Measurements from ENCODE around the gene RAB24.

DNA sequence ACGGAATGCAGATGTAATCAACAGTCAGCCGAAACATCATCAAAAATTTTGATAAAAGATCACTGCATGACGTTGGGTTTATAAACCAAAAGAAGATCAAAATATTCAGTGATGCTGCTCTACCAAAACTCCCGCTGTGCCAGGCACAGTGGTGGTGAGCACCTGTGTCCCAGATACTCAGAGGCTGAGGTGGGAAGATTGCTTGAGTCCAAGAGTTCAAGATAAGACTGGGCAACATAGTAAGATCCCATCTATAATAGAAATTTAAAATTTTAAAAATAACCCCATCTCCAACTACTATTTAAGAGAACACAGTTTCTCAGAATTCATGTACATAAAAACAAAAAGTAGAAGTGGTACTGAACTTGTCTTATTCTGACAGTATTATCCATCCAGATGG is 44.2 kb upstream of the RAB24 start:
- TF ChIP-seq POLR2AphosphoS5 (IDR thresholded peaks at IDR 0.05; ENCODE audit: low read depth, low read length) (no peak), TAF1 (IDR thresholded peaks at IDR 0.05; ENCODE audit: borderline replicate concordance, insufficient read depth, low read length) (no peak), FOXP2 (optimal IDR thresholded peaks at IDR 0.05; ENCODE audit: borderline replicate concordance, extremely low read depth, extremely low read length, insufficient read depth) (no peak)
- TF ChIP-seq, protein P1, sequence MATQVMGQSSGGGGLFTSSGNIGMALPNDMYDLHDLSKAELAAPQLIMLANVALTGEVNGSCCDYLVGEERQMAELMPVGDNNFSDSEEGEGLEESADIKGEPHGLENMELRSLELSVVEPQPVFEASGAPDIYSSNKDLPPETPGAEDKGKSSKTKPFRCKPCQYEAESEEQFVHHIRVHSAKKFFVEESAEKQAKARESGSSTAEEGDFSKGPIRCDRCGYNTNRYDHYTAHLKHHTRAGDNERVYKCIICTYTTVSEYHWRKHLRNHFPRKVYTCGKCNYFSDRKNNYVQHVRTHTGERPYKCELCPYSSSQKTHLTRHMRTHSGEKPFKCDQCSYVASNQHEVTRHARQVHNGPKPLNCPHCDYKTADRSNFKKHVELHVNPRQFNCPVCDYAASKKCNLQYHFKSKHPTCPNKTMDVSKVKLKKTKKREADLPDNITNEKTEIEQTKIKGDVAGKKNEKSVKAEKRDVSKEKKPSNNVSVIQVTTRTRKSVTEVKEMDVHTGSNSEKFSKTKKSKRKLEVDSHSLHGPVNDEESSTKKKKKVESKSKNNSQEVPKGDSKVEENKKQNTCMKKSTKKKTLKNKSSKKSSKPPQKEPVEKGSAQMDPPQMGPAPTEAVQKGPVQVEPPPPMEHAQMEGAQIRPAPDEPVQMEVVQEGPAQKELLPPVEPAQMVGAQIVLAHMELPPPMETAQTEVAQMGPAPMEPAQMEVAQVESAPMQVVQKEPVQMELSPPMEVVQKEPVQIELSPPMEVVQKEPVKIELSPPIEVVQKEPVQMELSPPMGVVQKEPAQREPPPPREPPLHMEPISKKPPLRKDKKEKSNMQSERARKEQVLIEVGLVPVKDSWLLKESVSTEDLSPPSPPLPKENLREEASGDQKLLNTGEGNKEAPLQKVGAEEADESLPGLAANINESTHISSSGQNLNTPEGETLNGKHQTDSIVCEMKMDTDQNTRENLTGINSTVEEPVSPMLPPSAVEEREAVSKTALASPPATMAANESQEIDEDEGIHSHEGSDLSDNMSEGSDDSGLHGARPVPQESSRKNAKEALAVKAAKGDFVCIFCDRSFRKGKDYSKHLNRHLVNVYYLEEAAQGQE (IDR thresholded peaks at IDR 0.05; ENCODE audit: insufficient read depth in 1 of 2, low read depth in 2 of 2, low read length in 2 of 2), result no peak

Data from PFSK-1 (cell line).